ENCODE data around the gene PCK2.
"Not testable (repeated sequence)": the region's sequence is repeated elsewhere in the genome, so short reads cannot be mapped to it uniquely, and the experiment has no call there.

PCK2 gene

GRCh38 chr14:24095271-24096068 is 1.4 kb downstream of the PCK2 start:
- DNase-seq (ENCODE audit: low read depth in 2 of 2), result no peak

- no peak for DNase-seq (ENCODE audit: low read depth in 2 of 2)
Measured at GRCh38 chr14:24096545-24097181, 2.6 kb downstream of the PCK2 start.

GRCh38 chr14:24098229-24098926 is 4.3 kb downstream of the PCK2 start:
- DNase-seq (ENCODE audit: low read depth in 2 of 2), result no peak

- no peak for DNase-seq (ENCODE audit: low read depth in 2 of 2)
Measured at GRCh38 chr14:24098927-24099813, 5.1 kb downstream of the PCK2 start.

- no peak for DNase-seq (ENCODE audit: low read depth in 2 of 2)
Measured at GRCh38 chr14:24100197-24100981, 6.3 kb downstream of the PCK2 start.

GRCh38 chr14:24100982-24101494 is 6.9 kb downstream of the PCK2 start:
- DNase-seq (ENCODE audit: low read depth in 2 of 2), result no peak

GRCh38 chr14:24102357-24103048 is 8.4 kb downstream of the PCK2 start:
- DNase-seq (ENCODE audit: low read depth in 2 of 2), result no peak

- DNase-seq (ENCODE audit: low read depth in 2 of 2), result no peak
Measured at GRCh38 chr14:24103451-24103850, 9.3 kb downstream of the PCK2 start.

- DNase-seq (ENCODE audit: low read depth in 2 of 2), result not testable (repeated sequence)
Measured at GRCh38 chr14:24105609-24106239, 11.6 kb downstream of the PCK2 start.

GRCh38 chr14:24106672-24107271 is 12.7 kb downstream of the PCK2 start:
- DNase-seq (ENCODE audit: low read depth in 2 of 2), result no peak

- DNase-seq (ENCODE audit: low read depth in 2 of 2), result no peak
Measured at GRCh38 chr14:24108336-24108874, 14.3 kb downstream of the PCK2 start.

- DNase-seq (ENCODE audit: low read depth in 2 of 2), result no peak
Measured at GRCh38 chr14:24110060-24110459, 15.9 kb downstream of the PCK2 start.

GRCh38 chr14:24110523-24110922 is 16.4 kb downstream of the PCK2 start:
- DNase-seq (ENCODE audit: low read depth in 2 of 2), result no peak

- no peak for DNase-seq (ENCODE audit: low read depth in 2 of 2)
Measured at GRCh38 chr14:24113379-24113800, 19.3 kb downstream of the PCK2 start.

GRCh38 chr14:24113801-24114531 is 19.9 kb downstream of the PCK2 start:
- DNase-seq (ENCODE audit: low read depth in 2 of 2), result peak; percentile 42 to 58

GRCh38 chr14:24114532-24115421 is 20.7 kb downstream of the PCK2 start, which contains the start of the genes DCAF11 and NRL:
Gene DCAF11 (plus strand): TSS chr14:24114777. CDS start chr14:24115595, 818 bp downstream.
Gene NRL (minus strand): TSS chr14:24114949. CDS start chr14:24082848, 32,101 bp downstream.
- DNase-seq (ENCODE audit: low read depth in 2 of 2), result peak; percentile 92 to 94
